HG02642 (cell line): Measurements from ENCODE around the gene ABR.
A peak's percentile ranks its signal among the peaks of the same experiment; 100 is the strongest.
"Not testable (repeated sequence)": the region's sequence is repeated elsewhere in the genome, so short reads cannot be mapped to it uniquely, and the experiment has no call there.

Experiments
- ATAC-seq: cut with Tn5 transposase; IDR thresholded peaks from one replicate; pipeline ENCODE4 v1.9.1; 2021; ENCODE audit warnings: mild to moderate bottlenecking; ENCODE audit not compliant: unreplicated experiment, poor library complexity

ABR gene

GRCh38 chr17:1124896-1125787 lies 54.6 kb downstream of the ABR start:
- no peak for ATAC-seq

GRCh38 chr17:1123921-1124715 lies 55.7 kb downstream of the ABR start:
- ATAC-seq = no peak

GRCh38 chr17:1123393-1123831 lies 56.4 kb downstream of the ABR start:
- ATAC-seq = no peak

GRCh38 chr17:1122533-1123392 lies 57.0 kb downstream of the ABR start:
- ATAC-seq = peak; percentile 42

GRCh38 chr17:1121442-1121817 lies 58.4 kb downstream of the ABR start:
- ATAC-seq = not testable (repeated sequence)

- ATAC-seq = no peak
Measured at GRCh38 chr17:1120596-1121441, 59.0 kb downstream of the ABR start.

- no peak for ATAC-seq
Measured at GRCh38 chr17:1119924-1120323, 59.9 kb downstream of the ABR start.

- ATAC-seq = no peak
Measured at GRCh38 chr17:1116602-1117001, 63.2 kb downstream of the ABR start.

- no peak for ATAC-seq
Measured at GRCh38 chr17:1112875-1113274, 66.9 kb downstream of the ABR start.

- ATAC-seq = no peak
Measured at GRCh38 chr17:1111599-1112443, 68.0 kb downstream of the ABR start.

GRCh38 chr17:1110862-1111598 lies 68.8 kb downstream of the ABR start:
- no peak for ATAC-seq

- ATAC-seq = no peak
Measured at GRCh38 chr17:1110541-1110861, 69.3 kb downstream of the ABR start.

GRCh38 chr17:1109606-1110540 lies 69.9 kb downstream of the ABR start:
- peak; percentile 26 for ATAC-seq

GRCh38 chr17:1108765-1109605 lies 70.8 kb downstream of the ABR start:
- ATAC-seq = peak; percentile 52

- ATAC-seq = no peak
Measured at GRCh38 chr17:1108478-1108764, 71.4 kb downstream of the ABR start.

GRCh38 chr17:1107777-1108477 lies 71.9 kb downstream of the ABR start:
- no peak for ATAC-seq
